OCI-LY1 (cell line): Measurements from ENCODE around the gene VDAC1.

ENCODE experiments used
- CTCF ChIP-seq: fragments of 200-600 bp; sonication (generic), shearing (Covaris generic); IDR thresholded peaks from 2 replicates; pipeline ENCODE4 v1.5.1; 2017; ENCODE audit warnings: mild to moderate bottlenecking, antibody characterized with exemption, low read length, moderate library complexity, mixed read lengths
- EZH2 ChIP-seq: fragments of 200-600 bp; sonication (generic), shearing (Covaris generic); IDR thresholded peaks from 2 replicates; pipeline ENCODE4 v1.8.0; 2017; ENCODE audit warnings: borderline replicate concordance, mixed run types, mild to moderate bottlenecking, antibody characterized with exemption, low read length, moderate library complexity, mixed read lengths

DNA sequence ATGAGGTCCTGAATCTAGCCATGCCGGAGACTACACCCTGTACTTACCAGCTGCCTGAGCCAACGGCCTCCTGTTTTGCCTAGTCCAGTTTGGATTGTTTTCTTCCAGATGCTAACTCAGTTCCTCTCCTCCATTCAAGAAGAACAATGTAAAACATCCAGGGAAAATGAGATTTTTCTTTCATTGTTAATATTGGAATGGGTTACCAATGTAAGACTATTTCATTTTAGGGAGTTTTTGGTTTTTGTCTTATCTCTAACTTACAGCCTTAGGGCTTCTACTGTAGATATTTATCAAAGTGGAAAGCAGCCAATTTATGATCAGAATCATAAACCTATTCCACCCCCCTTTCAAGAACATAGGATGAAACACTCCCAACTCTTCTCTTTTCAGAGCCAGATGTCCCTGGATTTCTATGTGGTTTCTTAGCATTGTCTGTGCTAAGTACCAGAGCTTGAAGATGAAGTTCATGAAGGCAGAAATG, 3.5 kb upstream of the VDAC1 start:
- no peak for TF ChIP-seq CTCF
- TF ChIP-seq EZH2: no peak
